ENCODE measurements around the gene NSL1.

Gene NSL1

GRCh38 chr1:212688341-212689047, 103.1 kb downstream of the NSL1 start:
- no peak overlapping the region for H3K27ac ChIP-seq (ENCODE audit: low read depth, low read length)
- H3K9ac ChIP-seq (ENCODE audit: low read depth in 1 of 2, low read length in 2 of 2): no peak overlapping the region
- H3K36me3 ChIP-seq (ENCODE audit: control insufficient read depth in 1 of 2, insufficient read depth in 2 of 2, low read length in 2 of 2): no peaks in the 10 kb centered on the region
- H3K27me3 ChIP-seq (ENCODE audit: control insufficient read depth in 1 of 2, insufficient read depth in 2 of 2, low read length in 2 of 2): peaks cover 0 to 7% of the 10 kb centered on the region in 2 donors
- H3K4me1 ChIP-seq (ENCODE audit: control insufficient read depth in 1 of 2, insufficient read depth in 2 of 2, low read length in 2 of 2): peaks cover 0 to 2% of the 10 kb centered on the region in 2 donors
- no peaks in the 10 kb centered on the region for H3K9me3 ChIP-seq (ENCODE audit: control insufficient read depth in 1 of 2, low read length in 2 of 2)
- H3K4me3 ChIP-seq (ENCODE audit: low read depth in 1 of 2, low read length in 2 of 2): no peak overlapping the region

- Histone ChIP-seq H3K27me3 (ENCODE audit: control insufficient read depth in 1 of 2, insufficient read depth in 2 of 2, low read length in 2 of 2) (peaks cover 0 to 1% of the 10 kb centered on the region in 2 donors), H3K36me3 (ENCODE audit: control insufficient read depth in 1 of 2, insufficient read depth in 2 of 2, low read length in 2 of 2) (no peaks in the 10 kb centered on the region), H3K9me3 (ENCODE audit: control insufficient read depth in 1 of 2, low read length in 2 of 2) (no peaks in the 10 kb centered on the region), H3K4me1 (ENCODE audit: control insufficient read depth in 1 of 2, insufficient read depth in 2 of 2, low read length in 2 of 2) (peaks cover 0 to 4% of the 10 kb centered on the region in 2 donors), H3K9ac (ENCODE audit: low read depth in 1 of 2, low read length in 2 of 2) (no peak overlapping the region), H3K27ac (ENCODE audit: low read depth, low read length) (no peak overlapping the region), H3K4me3 (ENCODE audit: low read depth in 1 of 2, low read length in 2 of 2) (no peak overlapping the region)
Observed at GRCh38 chr1:212687811-212688210, 103.8 kb downstream of the NSL1 start.

GRCh38 chr1:212686591-212686990, 105.0 kb downstream of the NSL1 start:
- Histone ChIP-seq H3K36me3 (ENCODE audit: control insufficient read depth in 1 of 2, insufficient read depth in 2 of 2, low read length in 2 of 2) (no peaks in the 10 kb centered on the region), H3K4me1 (ENCODE audit: control insufficient read depth in 1 of 2, insufficient read depth in 2 of 2, low read length in 2 of 2) (peaks cover 3 to 4% of the 10 kb centered on the region in 2 donors), H3K4me3 (ENCODE audit: low read depth in 1 of 2, low read length in 2 of 2) (no peak overlapping the region), H3K27me3 (ENCODE audit: control insufficient read depth in 1 of 2, insufficient read depth in 2 of 2, low read length in 2 of 2) (no peaks in the 10 kb centered on the region), H3K27ac (ENCODE audit: low read depth, low read length) (no peak overlapping the region), H3K9me3 (ENCODE audit: control insufficient read depth in 1 of 2, low read length in 2 of 2) (no peaks in the 10 kb centered on the region), H3K9ac (ENCODE audit: low read depth in 1 of 2, low read length in 2 of 2) (no peak overlapping the region)

GRCh38 chr1:212686069-212686468, 105.5 kb downstream of the NSL1 start:
- Histone ChIP-seq H3K27me3 (ENCODE audit: control insufficient read depth in 1 of 2, insufficient read depth in 2 of 2, low read length in 2 of 2) (no peaks in the 10 kb centered on the region), H3K9ac (ENCODE audit: low read depth in 1 of 2, low read length in 2 of 2) (no peak overlapping the region), H3K27ac (ENCODE audit: low read depth, low read length) (no peak overlapping the region), H3K36me3 (ENCODE audit: control insufficient read depth in 1 of 2, insufficient read depth in 2 of 2, low read length in 2 of 2) (no peaks in the 10 kb centered on the region), H3K9me3 (ENCODE audit: control insufficient read depth in 1 of 2, low read length in 2 of 2) (no peaks in the 10 kb centered on the region), H3K4me3 (ENCODE audit: low read depth in 1 of 2, low read length in 2 of 2) (no peak overlapping the region), H3K4me1 (ENCODE audit: control insufficient read depth in 1 of 2, insufficient read depth in 2 of 2, low read length in 2 of 2) (peaks cover 3 to 4% of the 10 kb centered on the region in 2 donors)

GRCh38 chr1:212685429-212685828, 106.1 kb downstream of the NSL1 start:
- H3K4me1 ChIP-seq (ENCODE audit: control insufficient read depth in 1 of 2, insufficient read depth in 2 of 2, low read length in 2 of 2): peaks cover 3 to 4% of the 10 kb centered on the region in 2 donors
- no peak overlapping the region for H3K27ac ChIP-seq (ENCODE audit: low read depth, low read length)

GRCh38 chr1:212684521-212685090, 107.0 kb downstream of the NSL1 start:
- Histone ChIP-seq H3K27me3 (ENCODE audit: control insufficient read depth in 1 of 2, insufficient read depth in 2 of 2, low read length in 2 of 2) (no peaks in the 10 kb centered on the region), H3K4me1 (ENCODE audit: control insufficient read depth in 1 of 2, insufficient read depth in 2 of 2, low read length in 2 of 2) (peaks cover 3 to 4% of the 10 kb centered on the region in 2 donors), H3K9me3 (ENCODE audit: control insufficient read depth in 1 of 2, low read length in 2 of 2) (no peaks in the 10 kb centered on the region), H3K36me3 (ENCODE audit: control insufficient read depth in 1 of 2, insufficient read depth in 2 of 2, low read length in 2 of 2) (no peaks in the 10 kb centered on the region), H3K27ac (ENCODE audit: low read depth, low read length) (no peak overlapping the region), H3K9ac (ENCODE audit: low read depth in 1 of 2, low read length in 2 of 2) (no peak overlapping the region), H3K4me3 (ENCODE audit: low read depth in 1 of 2, low read length in 2 of 2) (no peak overlapping the region)

More at GRCh38 chr1:212685429-212685828, 106.1 kb downstream of the NSL1 start:
- H3K36me3 ChIP-seq (ENCODE audit: control insufficient read depth in 1 of 2, insufficient read depth in 2 of 2, low read length in 2 of 2): no peaks in the 10 kb centered on the region
- no peaks in the 10 kb centered on the region for H3K9me3 ChIP-seq (ENCODE audit: control insufficient read depth in 1 of 2, low read length in 2 of 2)
- no peak overlapping the region for H3K9ac ChIP-seq (ENCODE audit: low read depth in 1 of 2, low read length in 2 of 2)
- H3K4me3 ChIP-seq (ENCODE audit: low read depth in 1 of 2, low read length in 2 of 2): no peak overlapping the region
- H3K27me3 ChIP-seq (ENCODE audit: control insufficient read depth in 1 of 2, insufficient read depth in 2 of 2, low read length in 2 of 2): no peaks in the 10 kb centered on the region

- Histone ChIP-seq H3K9me3 (ENCODE audit: control insufficient read depth in 1 of 2, low read length in 2 of 2) (no peaks in the 10 kb centered on the region), H3K27ac (ENCODE audit: low read depth, low read length) (no peak overlapping the region), H3K36me3 (ENCODE audit: control insufficient read depth in 1 of 2, insufficient read depth in 2 of 2, low read length in 2 of 2) (no peaks in the 10 kb centered on the region), H3K4me1 (ENCODE audit: control insufficient read depth in 1 of 2, insufficient read depth in 2 of 2, low read length in 2 of 2) (peaks cover 3 to 4% of the 10 kb centered on the region in 2 donors), H3K4me3 (ENCODE audit: low read depth in 1 of 2, low read length in 2 of 2) (no peak overlapping the region), H3K9ac (ENCODE audit: low read depth in 1 of 2, low read length in 2 of 2) (no peak overlapping the region), H3K27me3 (ENCODE audit: control insufficient read depth in 1 of 2, insufficient read depth in 2 of 2, low read length in 2 of 2) (no peaks in the 10 kb centered on the region)
Observed at GRCh38 chr1:212684076-212684475, 107.5 kb downstream of the NSL1 start.

- H3K4me3 ChIP-seq (ENCODE audit: low read depth in 1 of 2, low read length in 2 of 2): no peak overlapping the region
- no peaks in the 10 kb centered on the region for H3K27me3 ChIP-seq (ENCODE audit: control insufficient read depth in 1 of 2, insufficient read depth in 2 of 2, low read length in 2 of 2)
- no peaks in the 10 kb centered on the region for H3K36me3 ChIP-seq (ENCODE audit: control insufficient read depth in 1 of 2, insufficient read depth in 2 of 2, low read length in 2 of 2)
- H3K27ac ChIP-seq (ENCODE audit: low read depth, low read length): no peak overlapping the region
- no peak overlapping the region for H3K9ac ChIP-seq (ENCODE audit: low read depth in 1 of 2, low read length in 2 of 2)
- H3K9me3 ChIP-seq (ENCODE audit: control insufficient read depth in 1 of 2, low read length in 2 of 2): no peaks in the 10 kb centered on the region
- H3K4me1 ChIP-seq (ENCODE audit: control insufficient read depth in 1 of 2, insufficient read depth in 2 of 2, low read length in 2 of 2): peaks cover 3 to 4% of the 10 kb centered on the region in 2 donors
Observed at GRCh38 chr1:212683357-212683722, 108.2 kb downstream of the NSL1 start.

- no peak overlapping the region for H3K4me3 ChIP-seq (ENCODE audit: low read depth in 1 of 2, low read length in 2 of 2)
- no peaks in the 10 kb centered on the region for H3K9me3 ChIP-seq (ENCODE audit: control insufficient read depth in 1 of 2, low read length in 2 of 2)
- H3K27me3 ChIP-seq (ENCODE audit: control insufficient read depth in 1 of 2, insufficient read depth in 2 of 2, low read length in 2 of 2): no peaks in the 10 kb centered on the region
- no peak overlapping the region for H3K27ac ChIP-seq (ENCODE audit: low read depth, low read length)
- H3K9ac ChIP-seq (ENCODE audit: low read depth in 1 of 2, low read length in 2 of 2): no peak overlapping the region
- peaks cover 3 to 4% of the 10 kb centered on the region in 2 donors for H3K4me1 ChIP-seq (ENCODE audit: control insufficient read depth in 1 of 2, insufficient read depth in 2 of 2, low read length in 2 of 2)
- H3K36me3 ChIP-seq (ENCODE audit: control insufficient read depth in 1 of 2, insufficient read depth in 2 of 2, low read length in 2 of 2): no peaks in the 10 kb centered on the region
Observed at GRCh38 chr1:212680680-212681389, 110.7 kb downstream of the NSL1 start.

Measured in duodenal mucosa (tissue), 2 donors.